HepG2 (cell line): ENCODE data around the gene XXYLT1. TPM values are rescaled to one million over a fixed set of nuclear protein-coding genes. Genes with fewer than 3 reads are reported as not detected.

Experiments used
- ATAC-seq: fragments of 200-7000 bp; cut with Tn5 transposase; 3 replicates; pipeline ENCODE4 v1.9.1; 2020; ENCODE audit warnings: mild to moderate bottlenecking, moderate library complexity
- BruUV-seq: library from RNA; stranded (reverse); fragments of 400-500 nt; replicated peaks from 2 replicates; lab custom pipeline; 2021; lab: Mats Ljungman, UMichigan
- CTCF ChIA-PET: fragments of 300-600 bp; formaldehyde crosslinking; extraction: SDS; loops from one replicate; lab custom pipeline; 2021; ENCODE audit warnings: low total read pairs, inconsistent platforms, low intra/inter-chr PET ratio; lab: Yijun Ruan, JAX
- POLR2A ChIA-PET: fragments of 350-600 bp; sonication (Branson Sonifier 250); formaldehyde crosslinking; loops from one replicate; lab custom pipeline; 2020; ENCODE audit warnings: antibody characterized with exemption, inconsistent platforms; lab: Yijun Ruan, JAX
- DNase-seq: peaks from one replicate; pipeline ENCODE4 v3.0.0-alpha.2; 2015; ENCODE audit warnings: low spot score
- FAIRE-seq: peaks from 3 replicates; lab custom pipeline; 2011; peaks lifted over from hg19 to GRCh38; lab: Jason Lieb, UNC
- H2AFZ ChIP-seq: one replicate; pipeline ENCODE4 v1.6.1; 2011; ENCODE audit warnings: low read length, inconsistent platforms
- H3K27ac ChIP-seq: fragments of 300-600 bp; 3 replicates; pipeline ENCODE4 v1.8.0; 2011; ENCODE audit warnings: mixed run types, mild to moderate bottlenecking, mixed read lengths, low read length, inconsistent platforms; ENCODE audit not compliant: insufficient read depth; ENCODE audit errors: extremely low read length
- H3K27me3 ChIP-seq, 2 experiments: fragments of 200-600 bp in 1 of 2; 2 replicates in 1 of 2; 3 replicates in 1 of 2; pipeline versions ENCODE4 v1.6.0 to v1.8.0; 2011; ENCODE audit warnings: low read length in 2 of 2, mild to moderate bottlenecking in 2 of 2, moderate library complexity in 2 of 2, inconsistent platforms in 1 of 2; ENCODE audit not compliant: insufficient read depth in 2 of 2, control insufficient read depth in 1 of 2
- H3K36me3 ChIP-seq, 2 experiments: fragments of 200-600 bp in 1 of 2; replicated peaks in 1 of 2; 2 replicates in 1 of 2; 3 replicates in 1 of 2; pipeline versions ENCODE4 v1.5.1 to v1.8.0; 2011; ENCODE audit warnings: low read length in 2 of 2, inconsistent platforms in 1 of 2; ENCODE audit not compliant: insufficient read depth in 2 of 2, control insufficient read depth in 1 of 2
- H3K4me1 ChIP-seq: 2 replicates; pipeline ENCODE4 v1.5.1; 2012; ENCODE audit warnings: low read length, inconsistent platforms; ENCODE audit not compliant: insufficient read depth
- H3K4me2 ChIP-seq: 2 replicates; pipeline ENCODE4 v1.6.0; 2011; ENCODE audit warnings: low read depth, low read length, inconsistent platforms
- H3K4me3 ChIP-seq, 3 experiments: fragments of 200-600 bp in 1 of 3; sonication (generic), shearing (Covaris generic) in 1 of 3; replicated peaks in 1 of 3; 2 replicates each; pipeline ENCODE4 v1.5.1; 2011 to 2016; ENCODE audit warnings: low read length in 3 of 3, inconsistent platforms in 2 of 3, low read depth in 2 of 3, mild to moderate bottlenecking in 2 of 3, control low read depth in 1 of 3, mixed read lengths in 1 of 3; ENCODE audit not compliant: insufficient read depth in 1 of 3
- H3K79me2 ChIP-seq: one replicate; pipeline ENCODE4 v1.6.1; 2011; ENCODE audit warnings: low read length, inconsistent platforms; ENCODE audit not compliant: insufficient read depth
- H3K9ac ChIP-seq: 2 replicates; pipeline ENCODE4 v1.6.0; 2011; ENCODE audit warnings: mild to moderate bottlenecking, low read depth, low read length, inconsistent platforms; ENCODE audit not compliant: insufficient read depth
- H3K9me3 ChIP-seq: 2 replicates; pipeline ENCODE4 v1.5.1; 2012; ENCODE audit warnings: mild to moderate bottlenecking, low read length
- H4K20me1 ChIP-seq: 2 replicates; pipeline ENCODE4 v1.6.0; 2011; ENCODE audit warnings: inconsistent platforms, mild to moderate bottlenecking, low read length, moderate library complexity; ENCODE audit not compliant: insufficient read depth
- ARHGAP35 ChIP-seq: sonication (generic); formaldehyde crosslinking; IDR thresholded peaks from 2 replicates; pipeline ENCODE4 v1.9.0; 2022; ENCODE audit warnings: mild to moderate bottlenecking, inconsistent platforms, moderate library complexity, missing genetic modification reagents, borderline replicate concordance
- GTF3A ChIP-seq: sonication (generic); formaldehyde crosslinking; conservative IDR thresholded peaks from 2 replicates; pipeline ENCODE4 v1.4.0; 2020; ENCODE audit warnings: mild to moderate bottlenecking, missing genetic modification reagents
- HOMEZ ChIP-seq: IDR thresholded peaks from 2 replicates; pipeline ENCODE4 v1.6.1; 2016; ENCODE audit warnings: low read depth
- HOXA7 ChIP-seq: sonication (generic); formaldehyde crosslinking; IDR thresholded peaks from 2 replicates; pipeline ENCODE4 v1.8.1; 2022; ENCODE audit warnings: mild to moderate bottlenecking, missing genetic modification reagents, moderate library complexity
- MAFG ChIP-seq: sonication (generic); formaldehyde crosslinking; IDR thresholded peaks from 2 replicates; pipeline ENCODE4 v1.5.1; 2020; ENCODE audit warnings: mild to moderate bottlenecking, missing genetic modification reagents
- NFAT5 ChIP-seq: sonication (generic); formaldehyde crosslinking; IDR thresholded peaks from 2 replicates; pipeline ENCODE4 v1.4.0; 2020; ENCODE audit warnings: missing genetic modification reagents
- POGZ ChIP-seq: sonication (generic); formaldehyde crosslinking; IDR thresholded peaks from 2 replicates; pipeline ENCODE4 v1.4.0; 2020; ENCODE audit warnings: mild to moderate bottlenecking, missing genetic modification reagents
- RARG ChIP-seq: sonication (generic); formaldehyde crosslinking; IDR thresholded peaks from 2 replicates; pipeline ENCODE4 v1.4.0; 2020; ENCODE audit warnings: low read depth, mild to moderate bottlenecking, missing genetic modification reagents
- SIX1 ChIP-seq: sonication (generic); formaldehyde crosslinking; IDR thresholded peaks from 2 replicates; pipeline ENCODE4 v1.4.0; 2020; ENCODE audit warnings: missing genetic modification reagents, borderline replicate concordance
- SUZ12 ChIP-seq: fragments of 150-350 bp; IDR thresholded peaks from 2 replicates; pipeline ENCODE4 v1.6.1; 2014; ENCODE audit warnings: low read depth, low read length
- TP53 ChIP-seq: sonication (generic); formaldehyde crosslinking; conservative IDR thresholded peaks from 2 replicates; pipeline ENCODE4 v1.4.0; 2020; ENCODE audit warnings: missing genetic modification reagents
- ZBTB14 ChIP-seq: sonication (generic); formaldehyde crosslinking; IDR thresholded peaks from 2 replicates; pipeline ENCODE4 v1.4.0; 2020; ENCODE audit warnings: missing genetic modification reagents
- ZNF280B ChIP-seq: sonication (generic); formaldehyde crosslinking; IDR thresholded peaks from 2 replicates; pipeline ENCODE4 v1.5.0; 2020; ENCODE audit warnings: missing genetic modification reagents, mild to moderate bottlenecking, borderline replicate concordance
- ZNF383 ChIP-seq: sonication (generic); formaldehyde crosslinking; IDR thresholded peaks from 2 replicates; pipeline ENCODE4 v1.4.0; 2020; ENCODE audit warnings: missing genetic modification reagents, mild to moderate bottlenecking, borderline replicate concordance
- ZNF772 ChIP-seq: sonication (generic); formaldehyde crosslinking; IDR thresholded peaks from 2 replicates; pipeline ENCODE4 v1.5.0; 2020; ENCODE audit warnings: mild to moderate bottlenecking, missing genetic modification reagents
- ZSCAN29 ChIP-seq: sonication (generic); formaldehyde crosslinking; conservative IDR thresholded peaks from 2 replicates; pipeline ENCODE4 v1.4.0; 2020; ENCODE audit warnings: mild to moderate bottlenecking, missing genetic modification reagents
- WGBS: methylation state at CpG from one replicate; pipeline ENCODE4 v1.1.6; 2017; ENCODE audit warnings: low lambda C conversion rate; 5-methylcytosine and 5-hydroxymethylcytosine counted together
- in situ Hi-C: cut with HindIII; loops from 2 replicates; pipeline ENCODE4 v1.10.0; 2017; ENCODE audit warnings: low pct_unique_long_range_greater_than_20kb; ENCODE audit not compliant: extremely low pct_ligation_motif_present
- intact Hi-C: fragments of 100-400 bp; cut with micrococcal nuclease; formaldehyde crosslinking; loops from one replicate; pipeline ENCODE4 v1.10.0; 2022; ENCODE audit not compliant: unreplicated experiment
- polyA plus RNA-seq, 8 experiments: library from polyadenylated mRNA; depleted of rRNA in 3 of 8; stranded (reverse) in 7 of 8; unstranded in 1 of 8; fragments of >200 nt; fragmentation: Illumina TruSeq in 4 of 8; extraction: Trizol in 4 of 8; gene quantifications; 2 replicates each; pipeline versions ENCODE4 v1.2.1 to v1.2.3, GENCODE V29; 2011 to 2016; ENCODE audit warnings: low read depth in 4 of 8, missing spikeins in 1 of 8, mixed read lengths in 1 of 8; ENCODE audit not compliant: insufficient read depth in 1 of 8
- total RNA-seq, 5 experiments: library from RNA; depleted of rRNA; stranded (reverse); fragments of >200 nt; fragmentation: Illumina TruSeq; extraction: Trizol; gene quantifications; 2 replicates each; pipeline ENCODE4 v1.2.3, GENCODE V29; 2016; ENCODE audit warnings: low read depth in 1 of 5

Gene XXYLT1
- total and polyA plus RNA-seq, 2 of the 13 experiments (the other 11 are each of a cell fraction or from before 2014, with no cell fraction given), result 17.7 to 19.0 TPM

GRCh38 chr3:195078891-195079440, 192.0 kb downstream of the XXYLT1 start:
- Histone ChIP-seq H3K9ac (no peak overlapping the region), H4K20me1 (no peaks in the 10 kb centered on the region), H3K27me3 (no peaks in the 10 kb centered on the region), H2AFZ (no peak overlapping the region), H3K36me3 (no peaks in the 10 kb centered on the region; a peak in 1 of 5 replicates), H3K4me3 (no peak overlapping the region), H3K27ac (no peak overlapping the region), H3K4me2 (no peak overlapping the region), H3K9me3 (no peaks in the 10 kb centered on the region), H3K4me1 (no peaks in the 10 kb centered on the region), H3K79me2 (no peaks in the 10 kb centered on the region)
- in situ Hi-C loops (no loop called here), intact Hi-C loops (no loop called here)
- WGBS, result 88% methylated on average over 12 of the region's 12 CpGs
- ATAC-seq, result no peak
- BruUV-seq, result no TSS peak
- DNase-seq, result no peak
- POLR2A ChIA-PET, result no interaction called here
- no peak for FAIRE-seq
- CTCF ChIA-PET, result no interaction called here
- TF ChIP-seq TP53 (CRISPR knock-in tag) (no peak), ARHGAP35 (no peak), HOXA7 (CRISPR knock-in tag) (no peak), NFAT5 (CRISPR knock-in tag) (no peak), HOMEZ (CRISPR knock-in tag) (no peak), SUZ12 (no peak), ZBTB14 (no peak), POGZ (CRISPR knock-in tag) (no peak), MAFG (CRISPR knock-in tag) (no peak), ZNF280B (CRISPR knock-in tag) (no peak), RARG (CRISPR knock-in tag) (no peak), GTF3A (CRISPR knock-in tag) (no peak), SIX1 (CRISPR knock-in tag) (no peak), ZNF383 (CRISPR knock-in tag) (no peak), ZNF772 (CRISPR knock-in tag) (no peak), ZSCAN29 (no peak)
